ENCODE measurements around the gene FBXO31.

GRCh38 chr16:87390641-87391323 is 7.2 kb upstream of the FBXO31 start:
- no peak for TF ChIP-seq POLR2A (IDR thresholded peaks at IDR 0.05)
- TF ChIP-seq CTCF (IDR thresholded peaks at IDR 0.05): no peak
